H9 (cell line): ENCODE measurements around the gene NCAM1. TPM values are rescaled to one million over a fixed set of nuclear protein-coding genes. Genes with fewer than 3 reads are reported as not detected.

Experiments used
- DNase-seq: peaks from one replicate; pipeline ENCODE4 v3.0.0-alpha.2; 2017
- H2AFZ ChIP-seq: one replicate; pipeline ENCODE4 v1.6.1; 2013; ENCODE audit warnings: mild to moderate bottlenecking, low read length, control low read depth, moderate library complexity
- H2AK5ac ChIP-seq: 2 replicates; pipeline ENCODE4 v1.6.1; 2013; ENCODE audit warnings: low read length, control low read depth, mixed read lengths; ENCODE audit not compliant: insufficient read length
- H2BK120ac ChIP-seq: one replicate; pipeline ENCODE4 v1.6.1; 2013; ENCODE audit warnings: low read depth, mild to moderate bottlenecking, low read length, control low read depth, inconsistent platforms; ENCODE audit not compliant: poor library complexity, severe bottlenecking
- H2BK12ac ChIP-seq: 2 replicates; pipeline ENCODE4 v1.6.1; 2013; ENCODE audit warnings: low read length, control low read depth, mixed read lengths, low read depth; ENCODE audit not compliant: insufficient read length
- H2BK15ac ChIP-seq: 2 replicates; pipeline ENCODE4 v1.6.1; 2013; ENCODE audit warnings: low read depth, low read length, control low read depth
- H2BK20ac ChIP-seq: one replicate; pipeline ENCODE4 v1.6.1; 2013; ENCODE audit warnings: low read depth, mild to moderate bottlenecking, low read length, control low read depth, inconsistent platforms; ENCODE audit not compliant: poor library complexity, severe bottlenecking
- H2BK5ac ChIP-seq: 2 replicates; pipeline ENCODE4 v1.6.1; 2013; ENCODE audit warnings: low read length, control low read depth, mixed read lengths; ENCODE audit not compliant: insufficient read length
- H3K14ac ChIP-seq: 2 replicates; pipeline ENCODE4 v1.6.1; 2013; ENCODE audit warnings: low read length, control low read depth; ENCODE audit not compliant: insufficient read depth
- H3K18ac ChIP-seq: 2 replicates; pipeline ENCODE4 v1.6.1; 2013; ENCODE audit warnings: low read depth, mild to moderate bottlenecking, mixed read lengths, low read length, control low read depth; ENCODE audit not compliant: insufficient read length
- H3K23ac ChIP-seq: 2 replicates; pipeline ENCODE4 v1.6.1; 2013; ENCODE audit warnings: low read length, control low read depth, mixed read lengths, low read depth; ENCODE audit not compliant: insufficient read length
- H3K23me2 ChIP-seq: 2 replicates; pipeline ENCODE4 v1.6.1; 2013; ENCODE audit warnings: low read depth, mild to moderate bottlenecking, mixed read lengths, low read length, control low read depth; ENCODE audit not compliant: insufficient read length, poor library complexity, severe bottlenecking
- H3K27ac ChIP-seq: 2 replicates; pipeline ENCODE4 v1.5.1; 2013; ENCODE audit warnings: low read length, control low read depth, mixed read lengths, low read depth; ENCODE audit not compliant: insufficient read length
- H3K27me3 ChIP-seq: 2 replicates; pipeline ENCODE4 v1.6.1; 2013; ENCODE audit warnings: low read length, control low read depth, inconsistent platforms; ENCODE audit not compliant: insufficient read depth
- H3K4ac ChIP-seq: 2 replicates; pipeline ENCODE4 v1.6.1; 2013; ENCODE audit warnings: low read depth, mild to moderate bottlenecking, control low read depth, inconsistent platforms, low read length, moderate library complexity
- H3K4me1 ChIP-seq: 2 replicates; pipeline ENCODE4 v1.6.1; 2013; ENCODE audit warnings: low read length, control low read depth, inconsistent platforms; ENCODE audit not compliant: insufficient read depth
- H3K4me2 ChIP-seq: 2 replicates; pipeline ENCODE4 v1.6.1; 2013; ENCODE audit warnings: low read length, control low read depth, mixed read lengths; ENCODE audit not compliant: insufficient read length, insufficient read depth
- H3K56ac ChIP-seq: 2 replicates; pipeline ENCODE4 v1.6.1; 2013; ENCODE audit warnings: low read depth, mild to moderate bottlenecking, mixed read lengths, low read length, control low read depth; ENCODE audit not compliant: insufficient read length
- H3K79me1 ChIP-seq: 2 replicates; pipeline ENCODE4 v1.6.1; 2013; ENCODE audit warnings: low read depth, mild to moderate bottlenecking, moderate library complexity, low read length, control low read depth, inconsistent platforms; ENCODE audit not compliant: insufficient read depth, poor library complexity, severe bottlenecking
- H3K79me2 ChIP-seq: 2 replicates; pipeline ENCODE4 v1.6.1; 2013; ENCODE audit warnings: low read length, control low read depth, inconsistent platforms; ENCODE audit not compliant: insufficient read depth
- H3K9ac ChIP-seq: 2 replicates; pipeline ENCODE4 v1.6.1; 2013; ENCODE audit warnings: low read length, control low read depth, mixed read lengths; ENCODE audit not compliant: insufficient read length; ENCODE audit errors: extremely low read depth
- H3K9me3 ChIP-seq: one replicate; pipeline ENCODE4 v1.6.1; 2013; ENCODE audit warnings: low read depth, low read length, inconsistent platforms; ENCODE audit not compliant: control insufficient read depth
- H3T11ph ChIP-seq: one replicate; pipeline ENCODE4 v1.6.1; 2013; ENCODE audit warnings: mild to moderate bottlenecking, low read length, control low read depth, inconsistent platforms
- H4K20me1 ChIP-seq: one replicate; pipeline ENCODE4 v1.6.1; 2013; ENCODE audit not compliant: control insufficient read depth, insufficient read length, insufficient read depth
- H4K5ac ChIP-seq: 2 replicates; pipeline ENCODE4 v1.6.1; 2013; ENCODE audit warnings: low read depth, mild to moderate bottlenecking, mixed read lengths, low read length, control low read depth; ENCODE audit not compliant: insufficient read length
- H4K8ac ChIP-seq: replicated peaks from 2 replicates; pipeline ENCODE4 v1.6.1; 2013; ENCODE audit warnings: low read length, control low read depth, mixed read lengths, low read depth; ENCODE audit not compliant: insufficient read length
- H4K91ac ChIP-seq: 2 replicates; pipeline ENCODE4 v1.6.1; 2013; ENCODE audit warnings: low read depth, mild to moderate bottlenecking, moderate library complexity, mixed read lengths, low read length, control low read depth; ENCODE audit not compliant: insufficient read length
- H3K27ac Mint-ChIP-seq, 3 experiments: 2 replicates in 2 of 3; 3 replicates in 1 of 3; pipeline ENCODE4 v1.8.0; 2020 to 2021; ENCODE audit warnings: mixed read lengths in 3 of 3, mild to moderate bottlenecking in 1 of 3, moderate library complexity in 1 of 3
- H3K27me3 Mint-ChIP-seq: 2 replicates; pipeline ENCODE4 v1.8.0; 2021; ENCODE audit warnings: low read depth, mild to moderate bottlenecking, moderate library complexity, mixed read lengths
- H3K36me3 Mint-ChIP-seq, 3 experiments: 2 replicates in 2 of 3; 3 replicates in 1 of 3; pipeline ENCODE4 v1.8.0; 2020 to 2021; ENCODE audit warnings: low read depth in 3 of 3, mixed read lengths in 3 of 3; ENCODE audit not compliant: insufficient read depth in 1 of 3
- H3K4me1 Mint-ChIP-seq, 2 experiments: 2 replicates each; pipeline ENCODE4 v1.8.0; 2020; ENCODE audit warnings: mixed read lengths in 2 of 2
- H3K4me3 Mint-ChIP-seq, 2 experiments: 2 replicates in 1 of 2; 3 replicates in 1 of 2; pipeline ENCODE4 v1.8.0; 2020 to 2021; ENCODE audit warnings: mild to moderate bottlenecking in 2 of 2, mixed read lengths in 2 of 2, moderate library complexity in 1 of 2
- H3K9me3 Mint-ChIP-seq, 2 experiments: 2 replicates in 1 of 2; 3 replicates in 1 of 2; pipeline ENCODE4 v1.8.0; 2020; ENCODE audit warnings: mild to moderate bottlenecking in 2 of 2, mixed read lengths in 2 of 2, moderate library complexity in 1 of 2
- CTCF ChIP-seq: fragments of 200-600 bp; sonication (generic); conservative IDR thresholded peaks from 3 replicates; pipeline ENCODE4 v1.8.0; 2021; ENCODE audit warnings: antibody characterized with exemption, mild to moderate bottlenecking
- WGBS: extraction: QIAGEN DNeasy Blood & Tissue Kit; methylation state at CpG from one replicate; pipeline ENCODE4 v1.1.7; 2013; ENCODE audit warnings: missing lambda C conversion rate, low lambda C conversion rate, mixed read lengths; ENCODE audit not compliant: insufficient read length; ENCODE audit errors: extremely low coverage; 5-methylcytosine and 5-hydroxymethylcytosine counted together
- total RNA-seq: library from RNA; stranded (reverse); gene quantifications from 2 replicates; pipeline ENCODE4 v1.2.1, GENCODE V29; 2021

NCAM1 gene
- total RNA-seq, 1 experiment from 2014 or later: 2.5 TPM

GRCh38 chr11:113275602-113276001, 314.4 kb downstream of the NCAM1 start:
- H3K27ac Mint-ChIP-seq: no peak overlapping the region
- no peak for TF ChIP-seq CTCF

More at GRCh38 chr11:113275602-113276001, 314.4 kb downstream of the NCAM1 start:
- H3K4me1 Mint-ChIP-seq: peaks cover 0 to 4% of the 10 kb centered on the region in 2 experiments; a peak in 1 of 4 replicates
- Histone ChIP-seq H2BK120ac (no peak overlapping the region), H3K4me1 (no peaks in the 10 kb centered on the region), H3K4ac (no peak overlapping the region), H3K79me2 (no peaks in the 10 kb centered on the region), H2AFZ (no peak overlapping the region), H4K8ac (no peak overlapping the region), H3K23ac (no peak overlapping the region), H4K20me1 (no peaks in the 10 kb centered on the region), H3T11ph (no peak overlapping the region), H2BK5ac (no peak overlapping the region), H3K23me2 (no peaks in the 10 kb centered on the region), H3K27me3 (no peaks in the 10 kb centered on the region), H3K56ac (no peak overlapping the region), H2AK5ac (no peak overlapping the region), H3K27ac (no peak overlapping the region), H2BK12ac (no peak overlapping the region), H4K91ac (no peak overlapping the region), H4K5ac (no peak overlapping the region), H2BK20ac (no peak overlapping the region), H3K18ac (no peak overlapping the region), H3K9me3 (no peaks in the 10 kb centered on the region), H3K9ac (no peak overlapping the region), H3K4me2 (no peak overlapping the region), H3K79me1 (no peaks in the 10 kb centered on the region), H2BK15ac (no peak overlapping the region), H3K14ac (no peak overlapping the region)
- no peaks in the 10 kb centered on the region for H3K9me3 Mint-ChIP-seq
- no CpG with 5 or more reads among the region's 7 CpGs for WGBS
- H3K27me3 Mint-ChIP-seq: no peaks in the 10 kb centered on the region; the same call in 1 of the 2 replicates
- no peak overlapping the region for H3K4me3 Mint-ChIP-seq
- H3K36me3 Mint-ChIP-seq: no peaks in the 10 kb centered on the region
- DNase-seq: no peak
